GM13976 (cell line): ENCODE measurements around the gene ABCC11.

Experiments
- DNase-seq: peaks from one replicate; pipeline ENCODE4 v3.0.0; 2012; ENCODE audit warnings: low spot score
- in situ Hi-C: fragments of 300-500 bp; cut with MboI; formaldehyde crosslinking; loops from one replicate; pipeline ENCODE4 v1.12.0; 2022; ENCODE audit warnings: low sequenced_read_pairs, mixed read lengths, inconsistent platforms; ENCODE audit not compliant: unreplicated experiment
- TF ChIP-seq, protein P1 (sequence below): IDR thresholded peaks from 2 replicates; pipeline ENCODE4 v1.5.1; 2012; ENCODE audit warnings: borderline replicate concordance, mild to moderate bottlenecking; ENCODE audit not compliant: insufficient read depth; ENCODE audit errors: extremely low read depth, missing control alignments, control extremely low read depth

Gene ABCC11

DNA sequence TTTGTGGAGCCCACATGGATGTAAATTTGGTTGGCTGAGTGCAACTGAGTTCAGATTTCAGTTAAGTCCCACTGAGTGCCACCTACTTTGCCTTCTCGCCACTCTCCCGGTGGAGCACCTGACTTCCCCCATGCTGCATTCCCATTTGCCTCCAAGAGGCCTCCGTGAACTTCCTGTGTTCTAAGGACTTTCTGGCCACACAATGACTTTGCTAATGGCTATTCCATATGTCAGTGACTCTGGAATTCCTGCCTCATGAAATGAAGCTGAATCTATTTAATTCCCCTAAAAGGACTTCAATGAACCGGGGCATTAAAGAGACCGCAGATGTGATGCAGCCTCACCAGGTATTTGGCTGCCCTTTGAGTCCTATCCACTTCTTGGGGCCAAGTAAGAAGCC, 121.5 kb downstream of the ABCC11 start:
- in situ Hi-C loops, result no loop called here
- TF ChIP-seq, protein P1, sequence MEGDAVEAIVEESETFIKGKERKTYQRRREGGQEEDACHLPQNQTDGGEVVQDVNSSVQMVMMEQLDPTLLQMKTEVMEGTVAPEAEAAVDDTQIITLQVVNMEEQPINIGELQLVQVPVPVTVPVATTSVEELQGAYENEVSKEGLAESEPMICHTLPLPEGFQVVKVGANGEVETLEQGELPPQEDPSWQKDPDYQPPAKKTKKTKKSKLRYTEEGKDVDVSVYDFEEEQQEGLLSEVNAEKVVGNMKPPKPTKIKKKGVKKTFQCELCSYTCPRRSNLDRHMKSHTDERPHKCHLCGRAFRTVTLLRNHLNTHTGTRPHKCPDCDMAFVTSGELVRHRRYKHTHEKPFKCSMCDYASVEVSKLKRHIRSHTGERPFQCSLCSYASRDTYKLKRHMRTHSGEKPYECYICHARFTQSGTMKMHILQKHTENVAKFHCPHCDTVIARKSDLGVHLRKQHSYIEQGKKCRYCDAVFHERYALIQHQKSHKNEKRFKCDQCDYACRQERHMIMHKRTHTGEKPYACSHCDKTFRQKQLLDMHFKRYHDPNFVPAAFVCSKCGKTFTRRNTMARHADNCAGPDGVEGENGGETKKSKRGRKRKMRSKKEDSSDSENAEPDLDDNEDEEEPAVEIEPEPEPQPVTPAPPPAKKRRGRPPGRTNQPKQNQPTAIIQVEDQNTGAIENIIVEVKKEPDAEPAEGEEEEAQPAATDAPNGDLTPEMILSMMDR, result no peak
- no peak for DNase-seq

DNA sequence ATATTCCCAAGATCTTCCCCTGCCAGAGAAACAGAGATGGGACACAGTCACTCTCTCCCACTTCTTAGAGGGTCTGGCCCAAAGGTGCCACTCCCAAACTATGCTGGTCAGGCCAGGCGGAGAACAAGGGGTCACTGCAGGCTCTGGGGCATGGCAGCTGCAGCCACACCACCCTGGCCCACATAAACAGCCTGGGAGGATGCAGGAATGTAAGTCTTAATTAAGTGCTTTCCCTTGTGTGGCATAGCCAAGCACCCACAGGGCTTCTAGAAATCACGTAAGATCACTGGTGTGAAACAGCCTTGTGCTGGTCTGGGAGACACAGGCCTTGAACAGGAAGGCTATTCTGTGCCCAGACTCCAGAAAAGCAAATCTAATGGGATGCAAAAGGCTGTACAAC, 123.1 kb downstream of the ABCC11 start:
- TF ChIP-seq, protein P1, result no peak
- no peak for DNase-seq
- in situ Hi-C loops, result no loop called here

DNA sequence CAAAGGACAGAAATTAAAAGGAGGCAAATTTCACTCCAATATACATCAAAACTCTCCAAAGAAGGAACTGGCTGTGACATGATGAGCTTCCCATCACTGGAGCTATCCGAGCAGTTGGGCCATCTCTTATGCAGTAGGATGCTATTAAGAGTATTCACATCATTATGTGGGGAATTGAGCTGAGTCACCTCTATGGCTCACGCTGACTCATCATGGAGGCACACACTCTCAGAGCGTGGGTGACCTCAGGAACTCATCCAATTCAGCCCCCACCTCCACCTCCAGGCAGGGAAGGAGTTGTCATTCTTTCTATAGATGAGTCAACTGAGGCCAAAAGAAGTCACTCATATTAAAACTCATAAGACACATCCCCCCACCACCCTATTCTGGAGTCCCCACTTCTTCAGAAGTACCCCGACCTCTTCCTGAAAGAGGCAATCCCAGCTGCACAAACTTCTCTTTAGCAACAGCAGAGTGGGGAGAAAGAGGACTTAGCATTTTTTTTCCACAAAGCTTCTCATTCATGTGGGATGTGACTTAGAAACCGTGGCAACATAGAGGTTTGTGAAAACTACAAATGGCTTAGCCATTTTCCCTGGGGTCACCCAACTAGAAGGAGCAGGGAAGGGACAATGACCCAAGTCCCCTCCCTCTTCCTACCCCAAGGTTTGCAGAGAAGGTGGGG, 124.1 kb downstream of the ABCC11 start:
- DNase-seq, result peak; percentile 65
- in situ Hi-C loops, result no loop called here

DNA sequence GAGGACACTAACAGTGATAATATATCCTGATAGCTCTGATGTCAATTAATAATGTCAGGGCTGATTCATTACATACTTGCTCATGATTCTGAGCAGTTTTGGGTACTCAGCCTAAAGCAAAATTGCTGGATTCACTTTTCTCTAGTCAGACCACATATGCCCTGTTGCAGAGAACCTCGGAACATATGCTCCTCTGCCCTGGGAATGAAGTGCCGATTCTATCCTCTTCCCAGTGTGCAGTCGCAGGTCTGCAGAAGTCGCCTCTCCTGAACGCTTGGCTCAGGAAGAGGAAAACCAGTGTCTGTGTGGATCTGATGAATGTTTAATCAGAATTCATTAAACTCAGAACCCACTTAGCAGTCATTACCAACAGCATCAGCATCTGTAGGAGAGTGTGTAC, 126.1 kb downstream of the ABCC11 start:
- in situ Hi-C loops, result no loop called here

More for the DNA sequence above, 124.1 kb downstream of the ABCC11 start:
- TF ChIP-seq, protein P1, result no peak

DNA sequence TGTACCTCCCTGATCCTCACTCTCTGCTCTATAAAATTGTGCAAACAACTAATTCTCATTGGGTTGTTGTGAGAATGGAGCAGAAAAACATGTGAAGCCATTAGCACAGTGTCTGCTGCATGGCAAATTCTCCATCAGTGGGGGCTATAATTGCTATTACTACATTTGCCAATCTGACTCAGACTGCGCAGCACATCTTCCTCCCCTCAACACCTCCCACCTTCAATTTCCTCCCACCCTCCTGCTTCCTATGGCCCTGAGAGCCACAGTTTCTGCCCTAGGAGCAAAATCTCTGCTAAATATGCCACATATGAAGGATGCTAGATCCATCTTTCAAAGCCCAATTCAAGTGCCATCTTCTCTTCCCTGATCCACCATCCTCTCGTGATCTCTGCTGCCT, 128.5 kb downstream of the ABCC11 start:
- in situ Hi-C loops, result no loop called here
- no peak for DNase-seq
- TF ChIP-seq, protein P1, result no peak

More for the DNA sequence above, 126.1 kb downstream of the ABCC11 start:
- TF ChIP-seq, protein P1, result no peak
- DNase-seq, result no peak

DNA sequence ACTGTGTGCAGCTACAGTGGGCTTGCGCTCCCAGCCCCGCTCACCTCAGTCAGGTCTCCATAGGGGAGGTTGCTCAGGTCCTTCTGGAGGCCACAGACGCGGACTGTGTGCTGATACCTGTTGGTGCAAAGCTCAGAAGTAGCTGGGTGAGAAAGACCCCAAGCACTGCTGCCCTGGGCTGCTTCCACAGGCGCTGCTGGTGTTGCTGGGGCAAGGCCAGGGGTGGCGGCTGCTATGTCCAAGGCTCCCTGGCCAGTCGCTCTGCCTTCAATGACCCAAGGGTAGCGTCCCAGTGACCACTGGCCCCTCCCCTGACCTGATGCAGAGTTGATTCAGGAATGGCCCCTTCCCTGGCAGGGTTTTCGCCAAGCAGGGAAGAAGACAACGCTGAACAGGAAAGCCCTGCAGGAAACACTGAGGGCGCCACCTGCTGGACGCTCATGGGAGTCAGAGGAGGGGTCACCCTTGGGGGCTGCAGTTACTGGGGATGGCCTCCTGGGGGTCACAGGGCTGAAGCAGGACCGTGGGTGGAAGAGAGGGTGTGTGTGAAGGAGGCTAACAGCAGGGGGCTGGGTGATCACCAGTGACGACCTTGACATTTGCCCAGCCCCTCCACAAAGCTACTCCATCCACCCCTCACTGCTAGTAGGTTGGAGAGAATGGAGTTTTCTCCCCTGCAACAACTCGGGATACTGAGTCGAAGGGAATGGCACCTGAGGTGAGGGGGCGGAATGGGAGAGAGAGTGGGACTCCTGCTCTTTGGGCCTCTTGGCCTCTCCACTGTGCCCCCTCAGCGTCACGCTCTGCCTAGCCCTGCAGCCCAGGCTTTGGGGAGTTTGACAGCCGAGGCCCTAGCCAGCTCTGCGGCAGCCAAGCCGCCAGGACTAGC, 129.9 kb downstream of the ABCC11 start:
- in situ Hi-C loops, result no loop called here
- TF ChIP-seq, protein P1, result peak; percentile 74
- DNase-seq, result peak; percentile 89
